OCI-LY7 (cell line): ENCODE data around the gene GPD2. TPM values are rescaled to one million over a fixed set of nuclear protein-coding genes. Genes with fewer than 3 reads are reported as not detected.

Source experiments
- BruUV-seq: library from RNA; stranded (reverse); fragments of 400-500 nt; replicated peaks from 2 replicates; lab custom pipeline; 2021; lab: Mats Ljungman, UMichigan
- CTCF ChIA-PET: fragments of 300-600 bp; sonication (Branson Sonifier 250); formaldehyde crosslinking; loops from one replicate; lab custom pipeline; 2022; ENCODE audit warnings: antibody characterized with exemption; ENCODE audit not compliant: unreplicated experiment; lab: Charles Lee
- POLR2A ChIA-PET: fragments of 300-600 bp; sonication (Branson Sonifier 250); formaldehyde crosslinking; loops from one replicate; lab custom pipeline; 2022; ENCODE audit warnings: antibody characterized with exemption; lab: Charles Lee
- DNase-seq: peaks from one replicate; pipeline ENCODE4 v3.0.0-alpha.2; 2015; ENCODE audit warnings: low spot score
- H2AFZ ChIP-seq: fragments of 200-600 bp; sonication (generic), shearing (Covaris generic); 2 replicates; pipeline ENCODE4 v1.6.1; 2014; ENCODE audit warnings: mild to moderate bottlenecking, antibody characterized with exemption, low read length, moderate library complexity
- H3K27ac ChIP-seq: fragments of 200-600 bp; sonication (generic); 2 replicates; pipeline ENCODE4 v1.5.1; 2014; ENCODE audit warnings: mixed run types, low read depth, mild to moderate bottlenecking, moderate library complexity, low read length, inconsistent platforms; ENCODE audit not compliant: poor library complexity, severe bottlenecking
- H3K36me3 ChIP-seq: fragments of 200-600 bp; sonication (generic); 2 replicates; pipeline ENCODE4 v1.6.1; 2014; ENCODE audit warnings: mild to moderate bottlenecking, antibody characterized with exemption, low read length, moderate library complexity, mixed read lengths; ENCODE audit not compliant: insufficient read depth
- H3K4me1 ChIP-seq: fragments of 200-600 bp; sonication (generic); 2 replicates; pipeline ENCODE4 v1.5.1; 2014; ENCODE audit warnings: mild to moderate bottlenecking, low read length; ENCODE audit not compliant: insufficient read depth, poor library complexity, severe bottlenecking
- H3K4me2 ChIP-seq: fragments of 200-600 bp; sonication (generic); 2 replicates; pipeline ENCODE4 v1.6.1; 2014; ENCODE audit warnings: mild to moderate bottlenecking, low read length
- H3K4me3 ChIP-seq: fragments of 200-600 bp; sonication (generic); 2 replicates; pipeline ENCODE4 v1.5.1; 2014; ENCODE audit warnings: mild to moderate bottlenecking, low read depth, low read length; ENCODE audit not compliant: poor library complexity, severe bottlenecking
- H3K79me2 ChIP-seq: fragments of 200-600 bp; sonication (generic); 2 replicates; pipeline ENCODE4 v1.6.1; 2016; ENCODE audit warnings: low read depth, mild to moderate bottlenecking, low read length, moderate library complexity, mixed read lengths; ENCODE audit not compliant: insufficient read depth
- H3K9me2 ChIP-seq: fragments of 200-600 bp; sonication (generic); 2 replicates; pipeline ENCODE4 v1.6.1; 2016; ENCODE audit warnings: mild to moderate bottlenecking, low read length, mixed read lengths; ENCODE audit not compliant: insufficient read depth
- H3K9me3 ChIP-seq: fragments of 200-600 bp; sonication (generic); 2 replicates; pipeline ENCODE4 v1.6.1; 2014; ENCODE audit warnings: mild to moderate bottlenecking, mixed run types, low read length, mixed read lengths
- H4K20me1 ChIP-seq: fragments of 200-600 bp; sonication (generic); 2 replicates; pipeline ENCODE4 v1.6.1; 2014; ENCODE audit warnings: mild to moderate bottlenecking, antibody characterized with exemption, low read length, moderate library complexity, mixed read lengths; ENCODE audit not compliant: insufficient read depth
- EZH2phosphoT487 ChIP-seq: fragments of 200-600 bp; sonication (generic); IDR thresholded peaks from 2 replicates; pipeline ENCODE4 v1.6.1; 2018; ENCODE audit warnings: low read depth, borderline replicate concordance, mild to moderate bottlenecking, mixed run types, antibody characterized with exemption, low read length, moderate library complexity, mixed read lengths
- intact Hi-C: fragments of 100-400 bp; cut with micrococcal nuclease; formaldehyde crosslinking; loops from one replicate; pipeline ENCODE4 v1.10.0; 2022; ENCODE audit not compliant: unreplicated experiment
- total RNA-seq, 2 experiments: library from RNA; depleted of rRNA in 1 of 2; stranded (reverse); fragments of >200 nt in 1 of 2; shearing (Covaris generic) in 1 of 2; gene quantifications; 2 replicates each; pipeline ENCODE4 v1.2.3, GENCODE V29; 2014 to 2022
- TF ChIP-seq, protein P1 (sequence below): fragments of 200-600 bp; sonication (generic); conservative IDR thresholded peaks from 2 replicates; pipeline ENCODE4 v1.5.1; 2014; ENCODE audit warnings: mild to moderate bottlenecking, antibody characterized with exemption, low read length, moderate library complexity, mixed read lengths

GPD2 gene
- total RNA-seq, 2 experiments from 2014 or later, result 6.6 to 20.2 TPM

DNA sequence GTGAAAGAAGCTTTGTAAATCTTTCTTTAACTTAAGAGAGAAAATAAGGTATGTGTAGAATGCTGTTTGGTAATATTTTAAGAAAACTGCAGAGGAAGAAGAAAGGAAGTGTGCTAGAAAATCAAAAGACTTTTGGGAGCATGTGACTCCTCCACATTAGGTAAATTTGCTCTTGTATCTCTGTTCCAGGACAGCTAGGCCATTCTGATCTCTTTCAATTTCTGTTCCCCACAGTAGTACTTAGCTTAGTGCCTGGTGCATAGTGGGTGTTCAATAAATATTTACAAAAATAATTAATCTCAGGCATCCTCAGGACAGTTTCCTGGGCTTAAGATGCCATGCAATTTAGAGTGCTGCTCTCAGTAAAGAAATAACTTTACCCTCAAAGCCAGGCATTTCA is 105.0 kb downstream of the GPD2 start:
- Histone ChIP-seq H3K79me2 (no peaks in the 10 kb centered on the region), H3K4me1 (no peaks in the 10 kb centered on the region), H3K9me2 (no peaks in the 10 kb centered on the region), H4K20me1 (no peaks in the 10 kb centered on the region), H3K9me3 (no peaks in the 10 kb centered on the region), H3K27ac (no peak overlapping the region), H3K36me3 (no peaks in the 10 kb centered on the region), H3K4me2 (no peak overlapping the region), H3K4me3 (no peak overlapping the region), H2AFZ (no peak overlapping the region)
- TF ChIP-seq, protein P1, sequence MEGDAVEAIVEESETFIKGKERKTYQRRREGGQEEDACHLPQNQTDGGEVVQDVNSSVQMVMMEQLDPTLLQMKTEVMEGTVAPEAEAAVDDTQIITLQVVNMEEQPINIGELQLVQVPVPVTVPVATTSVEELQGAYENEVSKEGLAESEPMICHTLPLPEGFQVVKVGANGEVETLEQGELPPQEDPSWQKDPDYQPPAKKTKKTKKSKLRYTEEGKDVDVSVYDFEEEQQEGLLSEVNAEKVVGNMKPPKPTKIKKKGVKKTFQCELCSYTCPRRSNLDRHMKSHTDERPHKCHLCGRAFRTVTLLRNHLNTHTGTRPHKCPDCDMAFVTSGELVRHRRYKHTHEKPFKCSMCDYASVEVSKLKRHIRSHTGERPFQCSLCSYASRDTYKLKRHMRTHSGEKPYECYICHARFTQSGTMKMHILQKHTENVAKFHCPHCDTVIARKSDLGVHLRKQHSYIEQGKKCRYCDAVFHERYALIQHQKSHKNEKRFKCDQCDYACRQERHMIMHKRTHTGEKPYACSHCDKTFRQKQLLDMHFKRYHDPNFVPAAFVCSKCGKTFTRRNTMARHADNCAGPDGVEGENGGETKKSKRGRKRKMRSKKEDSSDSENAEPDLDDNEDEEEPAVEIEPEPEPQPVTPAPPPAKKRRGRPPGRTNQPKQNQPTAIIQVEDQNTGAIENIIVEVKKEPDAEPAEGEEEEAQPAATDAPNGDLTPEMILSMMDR, result no peak
- TF ChIP-seq EZH2phosphoT487, result no peak
- intact Hi-C loops, result no loop called here
- no TSS peak for BruUV-seq
- DNase-seq, result no peak
- POLR2A ChIA-PET, result interaction anchor here (0.6 to 1.5 kb wide), 3 partner anchors 8 to 46 kb away, joined by 3 read pairs; no protein-coding TSS in a partner anchor
- CTCF ChIA-PET, result no interaction called here

DNA sequence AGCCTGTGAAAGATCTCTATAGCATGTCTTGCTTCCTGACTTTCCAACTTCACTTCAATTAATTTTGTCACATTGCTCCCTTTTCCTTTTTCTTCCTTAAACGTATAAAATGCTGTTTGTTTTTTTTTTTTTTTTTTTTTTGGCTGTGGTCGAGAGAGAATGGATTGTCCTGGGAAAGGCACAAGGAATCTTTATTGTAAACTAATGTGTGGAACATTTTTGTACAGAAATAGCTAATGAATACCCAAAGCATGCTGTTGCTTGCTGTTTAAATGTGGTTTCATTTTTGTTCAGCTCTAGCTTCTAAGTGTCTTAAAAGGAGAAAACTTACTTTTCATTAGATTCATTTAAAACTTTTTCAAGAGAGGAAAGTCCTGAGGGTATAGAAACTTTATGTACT is 105.5 kb downstream of the GPD2 start:
- H3K4me1 ChIP-seq, result no peaks in the 10 kb centered on the region
- H3K36me3 ChIP-seq, result no peaks in the 10 kb centered on the region
- H3K79me2 ChIP-seq, result no peaks in the 10 kb centered on the region
- CTCF ChIA-PET, result no interaction called here
- no peaks in the 10 kb centered on the region for H4K20me1 ChIP-seq
- no peak for DNase-seq
- H3K9me3 ChIP-seq, result no peaks in the 10 kb centered on the region
- H2AFZ ChIP-seq, result no peak overlapping the region
- intact Hi-C loops, result no loop called here
- POLR2A ChIA-PET, result interaction anchor here (1.1 to 1.5 kb wide), 2 partner anchors 8 to 9 kb away, joined by 3 read pairs; no protein-coding TSS in a partner anchor
- H3K27ac ChIP-seq, result no peak overlapping the region
- TF ChIP-seq, protein P1, result no peak
- TF ChIP-seq EZH2phosphoT487, result no peak
- no peak overlapping the region for H3K4me3 ChIP-seq
- no peaks in the 10 kb centered on the region for H3K9me2 ChIP-seq
- BruUV-seq, result no TSS peak
- H3K4me2 ChIP-seq, result no peak overlapping the region

DNA sequence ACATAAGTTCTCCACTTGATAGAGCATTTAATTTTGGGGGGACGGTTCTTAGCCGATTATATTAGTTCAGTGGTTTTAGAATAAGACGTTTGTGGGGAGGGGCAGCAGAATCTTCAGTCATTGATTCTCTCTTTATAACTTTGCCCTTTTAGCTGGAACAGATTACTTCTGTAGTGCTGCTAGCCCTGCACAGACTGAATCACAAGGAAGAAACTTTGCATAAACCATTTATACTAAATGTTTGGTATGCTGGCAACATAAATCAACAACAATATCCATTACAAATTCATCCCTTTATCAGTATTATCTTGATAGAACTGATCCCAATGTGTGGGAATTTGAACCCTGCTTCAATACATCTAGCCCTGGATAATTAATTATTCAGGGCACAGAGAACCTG is 112.2 kb downstream of the GPD2 start:
- POLR2A ChIA-PET, result no interaction called here
- Histone ChIP-seq H2AFZ (no peak overlapping the region), H4K20me1 (no peaks in the 10 kb centered on the region), H3K4me2 (no peak overlapping the region), H3K9me2 (no peaks in the 10 kb centered on the region), H3K9me3 (no peaks in the 10 kb centered on the region), H3K27ac (no peak overlapping the region), H3K4me1 (no peaks in the 10 kb centered on the region), H3K79me2 (no peaks in the 10 kb centered on the region), H3K4me3 (no peak overlapping the region), H3K36me3 (no peaks in the 10 kb centered on the region)
- TF ChIP-seq EZH2phosphoT487, result no peak
- TF ChIP-seq, protein P1, result no peak
- intact Hi-C loops, result no loop called here
- BruUV-seq, result no TSS peak
- no peak for DNase-seq
- CTCF ChIA-PET, result no interaction called here
